ENCODE measurements around the gene SHKBP1. TPM values are rescaled to one million over a fixed set of nuclear protein-coding genes. Genes with fewer than 3 reads are reported as not detected.

SHKBP1 gene
- polyA plus RNA-seq, 1 experiment = 42.5 TPM

GRCh38 chr19:40583283-40583682 lies 6.6 kb downstream of the SHKBP1 start:
- ChIA-PET CTCF (interaction anchor here (1.6 kb wide), 1 partner anchor 43 kb away, joined by 6 read pairs; no protein-coding TSS in a partner anchor), POLR2A (no interaction called here)
- no peak for DNase-seq (ENCODE audit: low read depth, low spot score)
- TF ChIP-seq CTCF (IDR thresholded peaks at IDR 0.05; ENCODE audit: low read depth, low read length) = no peak
- Histone ChIP-seq H3K27me3 (ENCODE audit: control insufficient read depth, insufficient read depth, low read length) (no peaks in the 10 kb centered on the region), H3K4me3 (ENCODE audit: low read depth, low read length) (no peak overlapping the region), H3K27ac (ENCODE audit: low read depth, low read length) (no peak overlapping the region), H3K9me3 (ENCODE audit: control insufficient read depth, insufficient read depth, low read length) (no peaks in the 10 kb centered on the region; the same call in none of the 2 replicates)

GRCh38 chr19:40584007-40584406 lies 7.3 kb downstream of the SHKBP1 start:
- no peak overlapping the region for H3K4me3 ChIP-seq (ENCODE audit: low read depth, low read length)
- H3K9me3 ChIP-seq (ENCODE audit: control insufficient read depth, insufficient read depth, low read length) = no peaks in the 10 kb centered on the region; the same call in none of the 2 replicates
- TF ChIP-seq CTCF (IDR thresholded peaks at IDR 0.05; ENCODE audit: low read depth, low read length) = peak; percentile 47
- CTCF ChIA-PET = interaction anchor here (0.8 to 1.6 kb wide), 2 partner anchors 43 to 51 kb away, joined by 4 to 6 read pairs; no protein-coding TSS in a partner anchor
- POLR2A ChIA-PET = no interaction called here
- H3K27ac ChIP-seq (ENCODE audit: low read depth, low read length) = no peak overlapping the region
- no peak for DNase-seq (ENCODE audit: low read depth, low spot score)
- no peaks in the 10 kb centered on the region for H3K27me3 ChIP-seq (ENCODE audit: control insufficient read depth, insufficient read depth, low read length)

GRCh38 chr19:40585241-40585981 lies 8.7 kb downstream of the SHKBP1 start:
- no peak for DNase-seq (ENCODE audit: low read depth, low spot score)
- Histone ChIP-seq H3K9me3 (ENCODE audit: control insufficient read depth, insufficient read depth, low read length) (no peaks in the 10 kb centered on the region; the same call in none of the 2 replicates), H3K27ac (ENCODE audit: low read depth, low read length) (peak overlapping the region; percentile 31), H3K27me3 (ENCODE audit: control insufficient read depth, insufficient read depth, low read length) (no peaks in the 10 kb centered on the region), H3K4me3 (ENCODE audit: low read depth, low read length) (no peak overlapping the region)
- TF ChIP-seq CTCF (IDR thresholded peaks at IDR 0.05; ENCODE audit: low read depth, low read length) = no peak
- CTCF ChIA-PET = interaction anchor here (0.7 to 1.5 kb wide), 2 partner anchors 50 to 60 kb away, joined by 3 read pairs; no protein-coding TSS in a partner anchor
- POLR2A ChIA-PET = interaction anchor here (0.6 to 1.6 kb wide), 3 partner anchors 9 to 54 kb away, joined by 3 to 8 read pairs (median 5); no protein-coding TSS in a partner anchor

- no peak for TF ChIP-seq CTCF (IDR thresholded peaks at IDR 0.05; ENCODE audit: low read depth, low read length)
- no peak for DNase-seq (ENCODE audit: low read depth, low spot score)
- no peak overlapping the region for H3K4me3 ChIP-seq (ENCODE audit: low read depth, low read length)
- ChIA-PET POLR2A (interaction anchor here (0.6 to 1.6 kb wide), 2 partner anchors 9 to 15 kb away, joined by 3 to 8 read pairs; no protein-coding TSS in a partner anchor), CTCF (interaction anchor here (0.7 to 1.5 kb wide), 4 partner anchors 37 to 1711 kb away, joined by 3 to 4 read pairs (median 3); no protein-coding TSS in a partner anchor)
- H3K9me3 ChIP-seq (ENCODE audit: control insufficient read depth, insufficient read depth, low read length) = no peaks in the 10 kb centered on the region; the same call in none of the 2 replicates
- H3K27me3 ChIP-seq (ENCODE audit: control insufficient read depth, insufficient read depth, low read length) = no peaks in the 10 kb centered on the region
- H3K27ac ChIP-seq (ENCODE audit: low read depth, low read length) = no peak overlapping the region
These were observed 9.3 kb downstream of the SHKBP1 start for GRCh38 chr19:40585982-40586422.

- POLR2A ChIA-PET = interaction anchor here (1.6 kb wide), 1 partner anchor 16 kb away, joined by 8 read pairs; no protein-coding TSS in a partner anchor
- DNase-seq (ENCODE audit: low read depth, low spot score) = no peak
- no peak for TF ChIP-seq CTCF (IDR thresholded peaks at IDR 0.05; ENCODE audit: low read depth, low read length)
These were observed 9.9 kb downstream of the SHKBP1 start for GRCh38 chr19:40586611-40587010.

More at GRCh38 chr19:40586611-40587010, 9.9 kb downstream of the SHKBP1 start:
- no peak overlapping the region for H3K4me3 ChIP-seq (ENCODE audit: low read depth, low read length)
- H3K27me3 ChIP-seq (ENCODE audit: control insufficient read depth, insufficient read depth, low read length) = no peaks in the 10 kb centered on the region
- H3K27ac ChIP-seq (ENCODE audit: low read depth, low read length) = no peak overlapping the region
- no peaks in the 10 kb centered on the region; the same call in none of the 2 replicates for H3K9me3 ChIP-seq (ENCODE audit: control insufficient read depth, insufficient read depth, low read length)
- CTCF ChIA-PET = interaction anchor here (0.7 to 0.8 kb wide), 3 partner anchors 16 to 1710 kb away, joined by 3 to 4 read pairs (median 3); no protein-coding TSS in a partner anchor

All from AG04450 (cell line).